GM19035 (cell line): ENCODE results near the gene DRD2.

Experiments
- ATAC-seq: cut with Tn5 transposase; IDR thresholded peaks from one replicate; pipeline ENCODE4 v1.9.1; 2021; ENCODE audit not compliant: unreplicated experiment

DRD2 gene

GRCh38 chr11:113376156-113376555, 99.0 kb downstream of the DRD2 start:
- no peak for ATAC-seq

GRCh38 chr11:113375402-113375801, 99.8 kb downstream of the DRD2 start:
- no peak for ATAC-seq

- ATAC-seq, result no peak
These were observed 101.1 kb downstream of the DRD2 start for GRCh38 chr11:113373981-113374560.

GRCh38 chr11:113373306-113373705, 101.9 kb downstream of the DRD2 start:
- ATAC-seq, result no peak

- no peak for ATAC-seq
These were observed 102.9 kb downstream of the DRD2 start for GRCh38 chr11:113372309-113372708.

GRCh38 chr11:113370634-113371033, 104.6 kb downstream of the DRD2 start:
- ATAC-seq, result no peak

GRCh38 chr11:113369411-113369810, 105.8 kb downstream of the DRD2 start:
- no peak for ATAC-seq

GRCh38 chr11:113365895-113366294, 109.3 kb downstream of the DRD2 start:
- no peak for ATAC-seq

- no peak for ATAC-seq
These were observed 111.1 kb downstream of the DRD2 start for GRCh38 chr11:113363996-113364641.

GRCh38 chr11:113363406-113363805, 111.8 kb downstream of the DRD2 start:
- no peak for ATAC-seq
